IPS-18a (cell line): ENCODE data around the gene PLXDC2.

Experiments used
- H3K27ac ChIP-seq: one replicate; pipeline ENCODE4 v1.5.1; 2013; ENCODE audit warnings: low read length
- H3K27me3 ChIP-seq: one replicate; pipeline ENCODE4 v1.6.1; 2013; ENCODE audit warnings: mild to moderate bottlenecking, low read length; ENCODE audit not compliant: control insufficient read depth, insufficient read depth
- H3K36me3 ChIP-seq: one replicate; pipeline ENCODE4 v1.6.1; 2013; ENCODE audit warnings: low read depth, low read length; ENCODE audit not compliant: control insufficient read depth
- H3K4me1 ChIP-seq: one replicate; pipeline ENCODE4 v1.6.1; 2013; ENCODE audit warnings: low read depth, low read length; ENCODE audit not compliant: control insufficient read depth
- H3K4me3 ChIP-seq: one replicate; pipeline ENCODE4 v1.5.1; 2013; ENCODE audit warnings: low read length
- H3K9ac ChIP-seq: one replicate; pipeline ENCODE4 v1.6.1; 2013; ENCODE audit warnings: mild to moderate bottlenecking, low read length, moderate library complexity
- H3K9me3 ChIP-seq: one replicate; pipeline ENCODE4 v1.6.1; 2013; ENCODE audit warnings: low read depth, low read length; ENCODE audit not compliant: control insufficient read depth

The PLXDC2 gene

GRCh38 chr10:19892270-19892669 is 76.0 kb downstream of the PLXDC2 start:
- Histone ChIP-seq H3K36me3 (no peaks in the 10 kb centered on the region), H3K4me3 (no peak overlapping the region), H3K4me1 (peaks cover 11% of the 10 kb centered on the region), H3K9ac (no peak overlapping the region), H3K27ac (no peak overlapping the region), H3K27me3 (no peaks in the 10 kb centered on the region), H3K9me3 (no peaks in the 10 kb centered on the region)

GRCh38 chr10:19892677-19893076 is 76.4 kb downstream of the PLXDC2 start:
- Histone ChIP-seq H3K9ac (no peak overlapping the region), H3K4me3 (no peak overlapping the region), H3K4me1 (peaks cover 11% of the 10 kb centered on the region), H3K9me3 (no peaks in the 10 kb centered on the region), H3K36me3 (no peaks in the 10 kb centered on the region), H3K27ac (no peak overlapping the region), H3K27me3 (no peaks in the 10 kb centered on the region)

GRCh38 chr10:19895500-19895899 is 79.3 kb downstream of the PLXDC2 start:
- H3K9me3 ChIP-seq, result no peaks in the 10 kb centered on the region
- H3K4me1 ChIP-seq, result peaks cover 11% of the 10 kb centered on the region
- no peaks in the 10 kb centered on the region for H3K36me3 ChIP-seq
- H3K9ac ChIP-seq, result no peak overlapping the region
- H3K27me3 ChIP-seq, result no peaks in the 10 kb centered on the region
- H3K27ac ChIP-seq, result no peak overlapping the region
- H3K4me3 ChIP-seq, result no peak overlapping the region

GRCh38 chr10:19902456-19902855 is 86.2 kb downstream of the PLXDC2 start:
- no peak overlapping the region for H3K27ac ChIP-seq
- no peak overlapping the region for H3K9ac ChIP-seq
- no peak overlapping the region for H3K4me3 ChIP-seq
- no peaks in the 10 kb centered on the region for H3K9me3 ChIP-seq
- no peaks in the 10 kb centered on the region for H3K27me3 ChIP-seq
- no peaks in the 10 kb centered on the region for H3K36me3 ChIP-seq
- peaks cover 7% of the 10 kb centered on the region for H3K4me1 ChIP-seq

GRCh38 chr10:19904202-19904661 is 88.0 kb downstream of the PLXDC2 start:
- Histone ChIP-seq H3K36me3 (no peaks in the 10 kb centered on the region), H3K27ac (no peak overlapping the region), H3K4me1 (peaks cover 11% of the 10 kb centered on the region), H3K9me3 (no peaks in the 10 kb centered on the region), H3K9ac (no peak overlapping the region), H3K27me3 (no peaks in the 10 kb centered on the region), H3K4me3 (no peak overlapping the region)

GRCh38 chr10:19906108-19906791 is 90.0 kb downstream of the PLXDC2 start:
- H3K27me3 ChIP-seq, result no peaks in the 10 kb centered on the region
- H3K27ac ChIP-seq, result no peak overlapping the region
- H3K36me3 ChIP-seq, result no peaks in the 10 kb centered on the region
- no peak overlapping the region for H3K9ac ChIP-seq
- H3K9me3 ChIP-seq, result no peaks in the 10 kb centered on the region
- H3K4me3 ChIP-seq, result no peak overlapping the region
- H3K4me1 ChIP-seq, result peaks cover 11% of the 10 kb centered on the region

- Histone ChIP-seq H3K36me3 (no peaks in the 10 kb centered on the region), H3K27me3 (no peaks in the 10 kb centered on the region), H3K27ac (no peak overlapping the region), H3K9ac (no peak overlapping the region), H3K4me3 (no peak overlapping the region), H3K9me3 (no peaks in the 10 kb centered on the region), H3K4me1 (peaks cover 11% of the 10 kb centered on the region)
Measured at GRCh38 chr10:19908991-19909696, 92.9 kb downstream of the PLXDC2 start.

- Histone ChIP-seq H3K27ac (no peak overlapping the region), H3K4me3 (no peak overlapping the region), H3K27me3 (no peaks in the 10 kb centered on the region), H3K4me1 (peaks cover 3% of the 10 kb centered on the region), H3K9me3 (no peaks in the 10 kb centered on the region), H3K36me3 (no peaks in the 10 kb centered on the region), H3K9ac (no peak overlapping the region)
Measured at GRCh38 chr10:19911886-19912285, 95.7 kb downstream of the PLXDC2 start.

GRCh38 chr10:19913987-19914386 is 97.8 kb downstream of the PLXDC2 start:
- H3K9me3 ChIP-seq, result no peaks in the 10 kb centered on the region
- H3K9ac ChIP-seq, result no peak overlapping the region

GRCh38 chr10:19915125-19915524 is 98.9 kb downstream of the PLXDC2 start:
- Histone ChIP-seq H3K4me1 (peaks cover 14% of the 10 kb centered on the region), H3K4me3 (no peak overlapping the region), H3K9ac (no peak overlapping the region), H3K27me3 (no peaks in the 10 kb centered on the region), H3K36me3 (no peaks in the 10 kb centered on the region), H3K27ac (no peak overlapping the region), H3K9me3 (no peaks in the 10 kb centered on the region)

More at GRCh38 chr10:19913987-19914386, 97.8 kb downstream of the PLXDC2 start:
- Histone ChIP-seq H3K36me3 (no peaks in the 10 kb centered on the region), H3K4me1 (peaks cover 14% of the 10 kb centered on the region), H3K27ac (no peak overlapping the region), H3K4me3 (no peak overlapping the region), H3K27me3 (no peaks in the 10 kb centered on the region)

GRCh38 chr10:19915816-19916215 is 99.6 kb downstream of the PLXDC2 start:
- H3K9me3 ChIP-seq, result no peaks in the 10 kb centered on the region
- no peak overlapping the region for H3K27ac ChIP-seq
- H3K27me3 ChIP-seq, result no peaks in the 10 kb centered on the region
- peaks cover 14% of the 10 kb centered on the region for H3K4me1 ChIP-seq
- no peaks in the 10 kb centered on the region for H3K36me3 ChIP-seq
- H3K9ac ChIP-seq, result no peak overlapping the region
- H3K4me3 ChIP-seq, result no peak overlapping the region
